HG03571 (cell line): Measurements from ENCODE around the gene MSI2.

ENCODE experiments used
- ATAC-seq: cut with Tn5 transposase; IDR thresholded peaks from one replicate; pipeline ENCODE4 v1.9.1; 2021; ENCODE audit not compliant: unreplicated experiment

MSI2 gene

DNA sequence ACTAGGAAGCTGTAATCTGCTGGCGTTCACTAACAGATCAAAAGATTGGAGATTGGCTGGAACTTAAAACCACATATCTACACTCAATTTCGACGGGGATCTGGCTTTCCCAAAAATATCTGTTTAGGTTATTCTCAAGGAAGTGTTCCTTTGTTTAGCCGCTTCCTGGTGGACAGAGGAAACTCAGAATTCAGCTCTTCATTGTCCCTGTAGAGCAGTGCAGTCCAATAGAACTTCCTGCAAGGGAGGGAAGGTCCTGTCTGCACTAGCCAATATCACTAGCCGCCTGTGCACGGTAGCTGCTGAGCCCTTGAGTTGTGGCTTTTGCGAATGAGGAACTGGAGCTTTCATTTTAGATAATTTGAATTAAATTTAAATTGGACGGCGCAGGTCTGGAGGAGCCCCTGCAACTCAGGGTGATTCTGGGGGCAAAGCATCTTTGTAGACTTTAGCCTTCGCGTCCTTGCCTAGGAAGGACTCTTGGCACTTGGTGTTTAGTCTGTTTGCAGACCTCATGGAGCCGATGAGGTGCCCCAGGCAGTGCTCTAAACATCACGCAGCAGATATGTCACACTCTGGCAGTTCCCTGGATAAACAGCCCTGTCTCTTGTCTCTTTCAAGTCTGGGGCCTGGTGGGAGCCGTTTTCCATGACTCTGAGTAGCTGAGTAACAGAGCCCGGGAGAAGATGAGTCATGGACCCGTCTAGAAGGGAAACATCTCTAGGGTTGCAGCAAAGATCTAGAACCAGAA, 366.5 kb downstream of the MSI2 start:
- ATAC-seq: peak; percentile 65

DNA sequence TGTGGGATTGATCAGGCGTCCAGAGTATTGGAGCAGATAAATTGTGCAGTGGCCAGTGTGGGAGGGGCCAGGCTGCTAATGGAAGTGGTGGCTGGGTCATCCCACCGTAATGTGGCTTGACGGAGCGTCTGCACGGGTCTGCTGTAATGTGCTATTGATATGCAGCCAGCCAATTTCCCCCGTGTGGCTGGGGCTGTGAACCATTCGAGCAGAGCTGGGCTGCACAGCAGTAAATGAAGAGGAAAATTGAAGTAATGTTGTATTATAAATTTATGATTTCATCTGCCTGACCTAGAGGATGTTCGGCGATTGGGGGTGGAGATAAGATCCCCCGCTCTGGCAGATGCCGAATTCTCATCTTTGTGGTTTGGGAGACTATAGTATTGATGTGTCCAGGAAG, 367.3 kb downstream of the MSI2 start:
- no peak for ATAC-seq

DNA sequence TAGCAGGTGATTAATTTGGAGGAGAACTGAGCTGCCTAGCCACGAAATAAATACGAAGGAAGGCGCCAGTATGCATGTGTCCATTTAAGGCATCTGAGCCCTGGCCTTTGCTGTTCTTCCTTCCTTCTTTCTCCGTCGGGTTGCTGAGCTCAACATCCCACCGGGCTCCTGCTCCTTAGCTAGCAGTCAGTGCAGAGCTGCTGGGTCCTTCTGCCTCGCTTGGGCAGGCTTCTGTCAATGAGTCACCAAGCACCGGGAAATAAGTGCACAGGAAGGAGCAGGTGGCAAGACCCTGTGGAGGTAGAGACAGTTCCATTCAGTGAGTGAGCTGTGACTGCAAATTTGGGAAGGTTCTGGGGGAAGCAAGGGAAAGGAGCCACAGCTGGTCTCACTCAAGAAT, 368.1 kb downstream of the MSI2 start:
- ATAC-seq: no peak

DNA sequence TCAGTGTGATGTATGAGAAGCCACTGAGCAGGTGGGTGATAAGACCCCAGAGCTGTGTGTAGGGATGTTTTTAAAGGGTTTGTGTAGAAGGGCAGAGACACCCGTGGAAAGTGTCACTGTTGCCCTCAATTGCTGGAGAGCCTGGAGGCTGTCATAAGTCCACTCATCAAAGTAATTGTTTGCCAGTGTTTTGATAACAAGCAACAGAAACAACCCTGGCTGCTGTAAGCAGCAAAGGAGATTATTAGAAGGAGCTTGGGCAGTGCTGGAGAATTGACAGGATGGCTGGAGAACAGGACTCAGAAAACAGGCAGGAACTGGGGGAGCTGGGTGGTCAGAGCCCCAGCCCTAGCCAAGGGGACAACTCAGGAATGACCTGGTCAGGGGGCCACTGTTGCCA, 369.2 kb downstream of the MSI2 start:
- ATAC-seq: no peak

DNA sequence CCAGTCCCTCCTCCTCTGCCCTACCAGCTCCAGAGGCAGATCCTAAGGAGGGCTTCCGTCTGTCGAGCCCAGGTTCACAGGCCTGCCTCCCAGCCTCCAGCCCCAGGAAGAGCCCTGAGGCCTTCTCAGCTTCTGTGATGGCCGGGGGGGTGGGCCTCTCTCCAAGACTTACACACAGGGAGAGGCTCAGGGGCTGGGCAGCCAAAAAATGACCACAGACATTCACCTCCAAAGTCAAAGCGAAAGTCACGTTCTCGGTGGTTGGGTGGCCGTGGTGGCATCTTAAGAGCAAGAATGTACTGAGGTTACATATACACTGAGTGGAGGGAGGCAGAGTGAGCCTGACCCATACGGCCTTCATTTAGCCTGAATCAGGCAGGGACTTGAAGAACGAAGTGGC, 369.6 kb downstream of the MSI2 start:
- no peak for ATAC-seq

DNA sequence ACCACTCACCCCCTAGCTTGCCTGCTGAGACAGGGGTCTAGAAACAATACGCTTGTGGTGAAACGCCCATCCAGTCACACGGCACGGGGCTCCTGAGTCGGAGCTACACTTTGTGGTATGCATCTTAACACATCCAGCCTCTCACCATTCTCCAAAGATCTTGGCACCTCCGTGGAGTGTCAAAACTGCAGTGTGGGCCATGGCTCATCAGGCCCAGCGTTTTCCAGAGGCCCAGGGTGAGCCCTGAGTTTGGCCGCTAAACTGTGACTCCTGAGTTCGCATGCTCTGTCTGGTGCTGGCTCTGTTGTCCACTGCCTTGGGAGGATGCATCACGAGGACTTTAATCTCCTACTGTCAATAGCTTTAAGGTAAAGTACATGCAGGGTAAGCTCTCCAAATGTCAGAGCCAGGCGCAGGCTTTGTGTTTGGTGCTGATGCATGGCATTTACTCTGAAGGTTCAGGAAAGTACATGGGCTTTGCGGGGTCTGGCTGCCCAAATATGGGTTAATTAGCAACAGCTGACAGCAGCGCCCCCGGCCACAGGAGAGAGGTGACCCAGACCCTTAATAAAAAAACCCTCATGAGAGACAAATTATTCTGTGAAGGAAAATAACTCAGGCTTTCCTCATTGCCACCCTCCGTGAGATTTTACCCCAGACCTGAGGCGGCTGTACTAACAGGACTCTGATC, 370.3 kb downstream of the MSI2 start:
- no peak for ATAC-seq

DNA sequence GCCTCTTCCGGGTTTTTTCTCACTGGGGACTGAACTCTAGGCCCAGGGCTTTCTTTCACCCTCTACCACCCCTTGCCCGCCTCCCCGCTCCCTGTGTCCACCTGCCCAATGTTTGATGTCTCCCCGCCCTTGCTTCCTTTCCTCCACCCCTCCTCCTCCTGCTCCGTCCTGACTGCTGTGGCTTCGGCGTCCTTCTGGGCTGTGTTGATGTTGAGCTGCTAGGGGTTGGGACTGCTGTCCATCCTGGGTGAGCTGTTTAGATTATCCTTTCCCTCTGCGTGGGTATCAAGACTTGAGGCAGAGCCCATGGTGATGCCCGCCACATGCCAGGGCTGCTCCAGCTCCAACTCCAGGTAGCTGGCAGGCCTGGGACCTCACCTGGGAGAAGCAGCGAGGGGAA, 371.3 kb downstream of the MSI2 start:
- no peak for ATAC-seq

DNA sequence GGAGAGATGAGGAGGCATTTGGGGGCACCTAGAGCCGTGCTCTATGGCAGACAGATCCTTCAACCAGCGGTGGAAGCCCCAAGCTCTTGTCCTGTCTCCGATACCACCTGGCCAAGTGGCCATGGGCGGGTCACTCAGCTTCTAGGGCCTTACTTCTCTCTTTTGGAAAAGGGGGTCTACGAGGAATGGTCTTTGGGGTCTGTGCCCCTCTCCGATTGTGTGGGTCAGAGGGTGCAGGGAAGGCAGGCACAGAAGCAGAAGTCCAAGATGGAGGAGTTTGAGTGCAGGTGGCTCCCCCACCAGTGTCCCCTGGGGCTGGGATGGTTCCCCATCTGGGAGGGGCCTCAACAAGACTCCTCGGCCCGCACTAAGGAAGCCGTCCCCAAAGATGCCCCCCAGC, 372.1 kb downstream of the MSI2 start:
- ATAC-seq: no peak

DNA sequence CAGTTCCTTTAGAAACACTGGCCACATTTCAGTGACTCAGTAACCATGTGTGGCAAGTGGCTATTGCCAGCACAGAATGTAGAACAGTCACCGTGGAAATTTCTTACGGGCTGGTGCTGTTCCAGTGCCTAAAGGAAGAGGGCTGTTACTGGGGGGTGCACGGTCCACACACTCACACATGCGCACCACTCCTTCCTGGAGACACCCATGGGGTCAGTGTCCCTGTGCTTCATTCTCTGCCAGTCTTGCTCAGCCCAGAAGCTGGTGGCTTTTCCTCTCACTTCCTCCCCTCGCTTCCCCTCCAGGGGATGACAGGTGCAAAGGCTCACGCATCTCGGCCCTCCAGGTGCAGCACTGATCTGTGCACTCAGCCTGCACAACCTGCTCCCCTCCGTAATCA, 373.1 kb downstream of the MSI2 start:
- peak; percentile 81 for ATAC-seq

DNA sequence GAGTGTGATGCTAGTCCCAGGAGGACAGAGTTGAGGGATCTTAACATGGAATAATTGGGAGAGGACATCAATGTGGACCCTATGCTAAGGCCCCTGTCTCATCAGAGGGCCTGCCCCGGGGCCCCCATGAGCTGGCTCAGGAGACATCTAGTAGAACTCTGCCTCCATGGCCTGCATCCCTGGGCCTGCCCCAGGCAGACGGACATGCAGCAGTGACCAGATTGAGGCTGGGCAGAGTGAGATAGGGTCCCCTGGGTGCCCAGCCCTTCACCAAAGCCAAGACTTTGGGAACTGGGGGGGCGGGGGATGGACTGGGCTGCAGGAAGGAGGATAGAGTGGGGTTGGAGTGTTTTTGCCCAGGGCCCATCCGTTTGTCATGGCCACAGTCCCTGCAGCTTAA, 373.6 kb downstream of the MSI2 start:
- no peak for ATAC-seq

DNA sequence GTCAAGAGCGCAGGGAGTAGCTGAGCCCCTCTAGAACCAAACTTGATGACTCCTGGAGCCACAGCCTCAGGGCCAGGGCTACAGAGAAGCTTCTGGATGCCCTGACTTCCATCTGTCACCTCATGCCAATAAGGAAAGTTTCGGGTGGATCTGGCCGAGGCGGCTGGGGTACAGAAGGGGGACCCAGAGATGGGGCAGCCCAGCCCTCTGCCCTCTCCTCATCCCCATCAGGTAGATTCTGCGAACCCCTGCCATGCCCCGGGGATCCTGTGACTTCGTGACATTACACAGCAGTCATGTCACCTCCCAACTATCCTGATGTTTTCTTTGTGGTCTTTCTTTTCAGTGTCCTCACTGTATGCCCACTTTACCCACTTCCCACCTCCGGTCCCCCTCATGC, 374.4 kb downstream of the MSI2 start:
- ATAC-seq: no peak

DNA sequence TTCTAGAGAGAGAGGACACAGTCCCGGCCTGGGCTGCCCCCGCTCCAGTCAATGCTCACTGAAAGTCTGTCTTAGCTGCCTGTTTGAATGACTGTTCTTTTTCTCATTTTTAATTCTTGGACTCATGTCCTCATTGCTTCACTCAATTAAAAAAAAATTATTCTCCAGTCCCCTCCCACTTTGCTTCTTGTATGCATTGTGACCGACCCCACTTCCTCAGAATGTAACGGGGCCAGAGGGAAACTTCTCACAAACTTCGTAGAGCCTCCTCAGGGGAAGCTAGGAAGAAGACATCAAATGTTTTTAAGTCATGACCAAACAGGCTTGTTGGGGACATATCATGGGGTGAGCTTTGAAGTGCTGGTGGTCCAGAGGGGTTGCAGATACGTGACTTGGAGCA, 375.5 kb downstream of the MSI2 start:
- no peak for ATAC-seq

DNA sequence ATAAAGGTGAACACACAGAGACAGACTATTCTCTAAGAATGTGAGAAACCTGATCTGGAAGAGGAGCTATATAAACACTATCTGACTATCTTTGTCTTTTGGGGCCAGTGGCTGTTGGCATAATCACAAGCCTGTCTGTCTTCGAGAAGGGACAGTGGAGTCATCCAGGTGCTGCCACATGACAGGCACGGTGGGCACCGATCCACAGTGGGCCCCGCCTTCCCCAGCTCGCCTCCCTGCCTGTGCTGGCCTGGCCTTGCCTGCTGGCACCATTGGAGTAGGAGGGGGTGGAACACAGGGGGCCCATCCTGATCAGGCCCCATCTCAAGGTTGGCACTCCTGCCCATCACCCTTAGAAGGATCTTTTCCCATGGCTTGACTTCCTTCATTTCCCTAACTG, 376.0 kb downstream of the MSI2 start:
- ATAC-seq: no peak

DNA sequence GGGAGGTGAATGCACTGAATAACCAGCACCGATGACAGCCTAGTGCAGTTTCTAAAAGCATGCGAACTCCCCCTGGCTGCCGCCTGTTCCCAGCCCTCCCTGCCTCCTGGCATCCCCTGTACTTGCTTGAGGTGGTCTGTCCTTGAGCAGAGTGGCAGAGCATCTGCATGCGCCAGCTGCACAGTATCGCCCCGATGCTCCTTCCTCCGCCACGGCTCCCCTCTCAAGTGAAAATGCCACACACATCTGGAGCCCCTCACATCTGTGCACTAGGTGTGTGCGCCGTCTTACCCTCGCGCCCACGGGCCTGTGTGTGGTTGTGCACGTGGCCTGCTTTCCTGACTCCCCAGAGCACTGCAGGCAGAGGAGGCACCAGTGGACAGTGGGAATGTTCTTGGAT, 376.9 kb downstream of the MSI2 start:
- no peak for ATAC-seq

DNA sequence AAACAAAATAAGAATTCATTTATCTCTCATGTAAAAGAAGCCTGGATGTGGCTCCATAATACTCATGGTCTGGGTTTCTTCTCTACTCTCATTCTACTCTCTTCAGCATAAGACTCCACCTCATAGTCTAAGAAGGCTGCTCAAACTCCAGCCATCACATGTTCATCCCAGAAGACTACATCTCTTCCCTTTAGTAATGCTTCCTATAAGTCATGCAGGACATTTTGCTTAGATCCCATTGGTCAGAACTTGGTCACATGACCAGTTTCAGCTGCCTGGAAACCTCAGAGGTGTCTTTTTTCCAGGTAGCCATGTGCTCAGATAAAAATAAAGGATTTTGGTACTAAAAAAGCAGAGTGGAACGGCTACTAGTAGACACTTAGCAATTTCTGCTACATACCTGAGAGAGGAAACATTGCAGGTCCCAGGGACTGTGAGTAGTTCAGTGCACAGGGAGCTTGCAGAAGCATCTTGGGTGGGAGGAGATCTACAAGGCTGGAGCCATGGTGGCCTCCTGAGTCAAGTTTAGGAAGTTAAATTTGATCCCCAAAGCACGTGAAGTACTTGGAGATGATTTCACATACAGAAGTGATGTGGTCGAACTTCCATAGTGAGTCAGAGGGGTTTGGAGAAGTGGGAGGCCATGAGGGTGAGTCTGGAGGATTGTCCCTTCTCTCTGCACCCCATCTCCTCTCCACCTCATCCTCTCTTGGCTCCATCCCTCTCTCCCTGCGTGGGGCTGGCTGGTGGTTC, 378.6 kb downstream of the MSI2 start:
- no peak for ATAC-seq

DNA sequence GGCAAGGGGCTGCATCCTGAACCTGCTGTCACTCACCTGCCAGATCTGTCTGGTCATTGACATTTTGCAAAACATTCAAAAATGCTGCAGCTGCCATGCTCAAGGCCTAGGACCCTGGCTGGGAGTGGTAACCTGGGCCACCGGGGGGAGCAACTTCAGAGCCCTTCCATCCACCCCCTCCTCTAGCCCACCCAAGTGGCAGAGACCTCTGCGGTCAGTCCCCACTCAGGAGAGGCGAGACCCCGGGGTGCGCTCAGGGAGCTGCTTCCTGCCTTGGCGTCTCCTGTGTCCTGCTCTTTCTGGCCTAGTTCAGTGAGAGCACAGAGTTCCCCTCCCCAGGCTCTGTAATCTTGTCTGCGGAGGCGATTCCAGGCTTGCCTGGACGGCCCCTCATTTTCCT, 380.0 kb downstream of the MSI2 start:
- no peak for ATAC-seq

DNA sequence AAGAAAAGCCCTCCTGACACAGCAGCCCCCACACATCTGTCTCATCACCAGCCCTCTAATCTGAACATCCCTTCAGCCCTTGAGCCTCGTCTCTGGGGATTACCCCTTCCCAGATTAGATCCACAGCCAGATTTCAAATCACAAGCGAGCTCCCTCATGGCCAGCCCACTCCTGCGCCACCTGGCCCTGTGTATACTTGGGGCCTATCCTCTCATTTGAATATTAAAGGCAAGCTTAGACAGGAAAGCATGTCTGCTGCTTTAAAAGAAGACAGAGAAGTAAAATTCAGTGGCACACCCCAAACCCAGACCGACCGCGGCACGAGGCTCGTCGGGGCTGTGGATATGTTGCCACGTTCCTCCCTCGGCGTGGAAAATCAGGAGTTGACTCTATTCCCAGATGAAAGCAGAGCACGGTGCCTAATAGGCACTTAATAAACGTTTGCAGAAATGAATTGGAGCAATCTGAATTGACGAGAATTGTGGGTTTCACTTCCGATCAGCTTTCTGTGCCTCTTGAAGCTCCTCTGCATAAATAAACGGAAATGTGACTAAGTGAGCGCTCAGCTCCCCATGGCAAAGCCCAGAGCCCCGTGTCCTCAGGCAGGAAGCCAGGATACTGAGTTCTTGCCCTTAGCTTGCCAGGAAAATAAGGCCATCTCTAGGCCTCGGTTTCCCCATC, 380.8 kb downstream of the MSI2 start:
- ATAC-seq: no peak

DNA sequence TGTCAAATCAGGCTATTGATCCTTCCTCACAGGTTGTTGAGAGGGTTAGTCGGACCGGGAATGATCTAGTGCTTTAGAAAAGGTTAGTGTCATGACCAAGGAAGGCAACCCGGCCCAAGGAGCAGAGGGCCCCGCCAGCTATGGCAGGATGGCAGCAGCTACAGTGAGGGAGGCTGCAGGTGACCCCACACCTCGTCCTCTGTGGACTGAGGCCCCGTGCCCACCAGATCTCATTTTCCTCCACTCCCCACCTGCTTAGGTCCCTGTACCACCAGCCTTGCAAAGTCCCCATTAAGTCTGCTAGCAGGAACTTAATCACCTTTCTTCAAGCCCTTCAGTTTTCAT, 381.3 kb downstream of the MSI2 start:
- ATAC-seq: no peak

DNA sequence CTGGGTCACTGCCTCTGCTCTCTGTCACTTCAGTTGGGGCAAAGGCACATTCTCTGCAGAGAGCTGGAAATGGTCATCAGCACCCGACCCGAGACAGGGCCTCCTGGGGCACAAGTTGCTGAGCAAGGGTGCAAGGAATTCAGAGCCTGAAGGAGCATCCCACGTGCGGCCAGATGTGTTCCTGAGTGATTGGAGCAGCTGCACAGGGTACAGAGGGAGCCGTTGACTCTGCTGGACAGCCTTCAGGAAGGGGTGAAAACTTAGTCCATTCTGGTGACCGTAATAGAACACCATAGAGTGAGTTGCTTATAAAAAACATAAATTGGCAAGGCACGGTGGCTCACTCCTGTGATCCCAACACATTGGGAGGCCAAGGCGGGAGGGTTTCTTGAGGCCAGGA, 382.0 kb downstream of the MSI2 start:
- no peak for ATAC-seq

DNA sequence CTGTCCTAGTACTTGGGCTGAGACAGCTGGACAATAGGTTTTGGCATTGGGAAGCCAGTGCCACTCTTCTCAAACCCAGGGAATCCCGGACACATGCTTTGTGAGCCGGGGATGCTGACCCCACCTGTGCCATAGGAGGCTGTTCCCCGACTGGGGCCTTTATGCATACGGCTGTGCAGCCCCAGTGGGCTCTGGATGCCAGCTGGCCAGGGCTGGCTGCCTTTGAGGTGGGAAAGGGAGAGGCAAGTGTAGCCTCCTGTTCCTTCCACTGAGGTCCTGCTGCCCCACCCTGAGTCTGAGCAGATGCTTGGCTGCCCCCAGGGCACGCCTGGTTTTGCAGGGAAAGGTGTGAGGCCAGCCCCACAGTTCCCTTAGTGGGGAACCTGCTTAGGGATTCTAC, 383.1 kb downstream of the MSI2 start:
- no peak for ATAC-seq

DNA sequence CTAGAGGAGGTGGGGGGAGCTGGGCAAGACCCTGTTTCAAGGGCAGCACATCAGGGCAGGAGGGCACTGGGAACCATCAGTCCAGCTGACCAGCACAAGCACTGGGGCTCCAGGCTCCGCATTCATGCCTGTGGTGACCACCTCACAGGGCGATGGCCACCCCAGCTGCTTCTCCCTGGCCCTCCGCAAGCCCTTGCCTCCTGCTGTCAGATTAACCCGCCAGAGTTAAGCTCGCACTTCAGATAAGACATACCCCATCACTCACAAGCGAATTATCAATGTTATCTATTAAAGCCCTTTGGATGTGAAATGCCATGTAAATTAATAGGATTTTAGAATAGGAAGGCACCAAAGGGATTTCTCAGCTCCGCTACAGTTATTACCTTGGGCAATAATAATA, 383.8 kb downstream of the MSI2 start:
- no peak for ATAC-seq

DNA sequence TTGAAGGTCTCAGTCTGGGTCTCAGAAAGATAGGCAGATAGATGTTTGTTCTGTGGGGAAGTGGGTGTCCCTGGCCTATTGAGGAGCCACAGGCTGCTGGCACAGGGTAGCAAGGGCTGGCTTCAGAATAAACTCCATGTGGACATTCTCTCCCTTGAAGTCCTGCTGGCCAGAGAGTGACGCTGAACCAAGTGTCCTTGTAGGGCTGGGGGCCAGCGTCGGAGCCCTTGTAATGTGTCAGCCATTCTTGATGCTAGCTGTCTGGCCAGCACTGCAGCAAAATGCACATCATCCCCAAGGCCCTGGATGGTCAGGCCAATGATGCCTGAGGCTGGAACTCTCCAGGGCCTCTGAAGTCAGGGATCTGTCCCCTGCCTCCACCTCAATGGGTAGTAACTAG, 385.4 kb downstream of the MSI2 start:
- no peak for ATAC-seq
